Measurements from ENCODE around the gene MTCH1. TPM values are rescaled to one million over a fixed set of nuclear protein-coding genes. Genes with fewer than 3 reads are reported as not detected.

MTCH1 gene
- total RNA-seq, 2 experiments from 2014 or later: 231 to 239 TPM

DNA sequence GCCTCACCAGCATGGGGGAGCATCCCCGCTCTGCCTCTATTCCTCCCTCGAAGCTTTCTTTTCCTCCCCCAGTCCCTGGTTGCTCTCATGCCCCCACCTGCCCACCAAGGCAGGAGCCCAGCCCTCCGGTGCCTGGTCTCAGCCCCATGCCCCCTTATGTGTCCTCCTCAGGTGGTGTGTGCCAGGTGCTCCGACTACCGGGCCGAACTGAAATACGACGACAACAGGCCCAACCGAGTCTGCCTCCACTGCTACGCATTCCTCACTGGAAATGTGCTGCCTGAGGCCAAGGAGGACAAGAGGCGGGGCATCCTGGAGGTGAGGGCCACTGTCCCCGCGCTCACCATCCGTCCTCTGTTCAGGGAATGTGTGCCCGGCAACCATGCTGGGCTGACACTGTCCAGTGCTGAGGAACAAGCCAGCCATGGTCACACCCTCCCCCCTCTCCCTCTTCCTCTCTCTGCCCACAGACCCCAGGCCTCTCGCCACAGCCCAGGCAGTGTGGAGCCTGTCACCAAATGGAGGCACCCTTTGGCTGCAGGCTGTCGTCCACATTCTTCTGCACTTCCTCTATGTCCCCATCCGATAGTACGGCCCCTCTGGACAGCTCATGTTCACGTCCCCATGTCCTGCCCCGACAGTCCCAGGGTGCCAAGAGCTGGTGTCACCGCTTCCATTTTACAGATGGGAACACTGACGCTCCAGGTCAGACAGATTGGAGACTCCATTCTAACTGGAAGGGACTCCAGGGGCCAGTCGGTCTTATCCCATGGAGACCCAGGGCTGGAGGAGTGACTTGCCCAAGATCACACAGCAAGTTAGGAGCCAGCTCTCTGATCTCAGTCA is 39.8 kb upstream of the MTCH1 start:
- H3K36me3 ChIP-seq (ENCODE audit: insufficient read depth, low read length): no peaks in the 10 kb centered on the region
- H3K4me3 ChIP-seq (ENCODE audit: low read length): no peak overlapping the region
- no peak overlapping the region for H3K4me3 Mint-ChIP-seq
- no peaks in the 10 kb centered on the region for H3K27me3 Mint-ChIP-seq
- no peaks in the 10 kb centered on the region for H3K27me3 ChIP-seq (ENCODE audit: control insufficient read depth in 1 of 2, insufficient read depth in 2 of 2, low read length in 2 of 2)
- intact Hi-C loops (cut with DNase I, micrococcal nuclease): no loop called here
- CTCF ChIA-PET: interaction anchor here (1.0 to 1.1 kb wide), 2 partner anchors 10 to 25 kb away, joined by 3 read pairs; no protein-coding TSS in a partner anchor
- peaks cover 41% of the 10 kb centered on the region for H3K4me1 ChIP-seq (ENCODE audit: insufficient read depth, low read length)
- H3K9me3 Mint-ChIP-seq: peaks cover 3% of the 10 kb centered on the region
- no peak for TF ChIP-seq CTCF (IDR thresholded peaks at IDR 0.05)
- no peak overlapping the region for H3K27ac ChIP-seq (ENCODE audit: low read depth in 1 of 2, low read length in 2 of 2)
- H3K9me3 ChIP-seq (ENCODE audit: control insufficient read depth in 1 of 2, insufficient read depth in 1 of 2, low read length in 2 of 2): no peaks in the 10 kb centered on the region
- no peaks in the 10 kb centered on the region for H3K36me3 Mint-ChIP-seq (ENCODE audit: low read depth)
- ATAC-seq (ENCODE audit: poor library complexity): no peak
- POLR2A ChIA-PET: interaction anchor here (10.2 kb wide), 1 partner anchor 145 kb away, joined by 164 read pairs; the partner anchor contains the start of gene PIM1
- DNase-seq: peak in 1 of 14 experiments; percentile 15
- no peak overlapping the region for H3K27ac Mint-ChIP-seq
- peaks cover 26% of the 10 kb centered on the region for H3K4me1 Mint-ChIP-seq (ENCODE audit: low read depth)

DNA sequence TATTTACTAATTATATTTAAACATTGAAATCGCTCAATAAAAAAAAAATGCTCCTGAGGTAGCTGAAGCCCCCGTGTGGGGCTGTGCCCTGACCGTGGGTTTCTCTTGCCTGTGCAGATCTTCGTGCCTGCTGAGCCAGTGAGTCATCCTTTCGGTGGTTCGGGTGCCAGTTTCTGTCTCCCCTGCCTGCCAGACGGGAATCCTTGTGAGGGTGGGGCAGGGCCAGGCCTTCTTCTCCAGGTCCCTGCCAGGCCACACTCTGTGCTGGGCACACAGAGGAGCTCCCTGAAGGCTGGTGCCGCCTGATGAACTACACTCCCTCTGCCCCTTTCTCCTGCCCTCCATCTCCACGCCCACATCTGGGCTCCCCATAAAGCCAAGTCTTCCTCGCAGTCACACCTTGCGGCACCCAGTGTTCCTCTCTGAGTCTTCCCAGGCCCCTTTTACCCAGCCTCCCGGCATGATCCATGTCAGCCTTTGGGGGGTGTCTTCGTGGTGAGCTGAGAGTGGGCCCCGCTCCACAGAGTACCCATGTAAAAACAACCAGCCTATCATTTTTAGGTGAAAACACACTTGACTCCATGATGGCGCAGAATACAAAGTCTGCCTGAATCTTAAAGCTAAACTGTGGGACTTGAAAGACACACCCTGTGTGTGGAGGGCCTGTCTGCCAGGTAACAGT is 38.8 kb upstream of the MTCH1 start:
- intact Hi-C loops (cut with DNase I, micrococcal nuclease): no loop called here
- POLR2A ChIA-PET: interaction anchor here (10.2 kb wide), 1 partner anchor 146 kb away, joined by 164 read pairs; the partner anchor contains the start of gene PIM1

More for the DNA sequence above, 38.8 kb upstream of the MTCH1 start:
- H3K4me3 Mint-ChIP-seq: no peak overlapping the region
- no peak for ATAC-seq (ENCODE audit: poor library complexity)
- CTCF ChIA-PET: interaction anchor here (1.0 to 1.1 kb wide), 2 partner anchors 9 to 26 kb away, joined by 3 read pairs; no protein-coding TSS in a partner anchor
- no peak for TF ChIP-seq CTCF (IDR thresholded peaks at IDR 0.05)
- no peaks in the 10 kb centered on the region for H3K9me3 ChIP-seq (ENCODE audit: control insufficient read depth in 1 of 2, insufficient read depth in 1 of 2, low read length in 2 of 2)
- H3K27ac Mint-ChIP-seq: no peak overlapping the region
- H3K4me3 ChIP-seq (ENCODE audit: low read length): no peak overlapping the region
- peak in 3 of 14 experiments; percentile 33 to 46 (median 37) for DNase-seq
- H3K36me3 ChIP-seq (ENCODE audit: insufficient read depth, low read length): no peaks in the 10 kb centered on the region
- H3K27ac ChIP-seq (ENCODE audit: low read depth in 1 of 2, low read length in 2 of 2): no peak overlapping the region
- H3K36me3 Mint-ChIP-seq (ENCODE audit: low read depth): no peaks in the 10 kb centered on the region
- peaks cover 41% of the 10 kb centered on the region for H3K4me1 ChIP-seq (ENCODE audit: insufficient read depth, low read length)
- H3K4me1 Mint-ChIP-seq (ENCODE audit: low read depth): peaks cover 27% of the 10 kb centered on the region
- no peaks in the 10 kb centered on the region for H3K27me3 Mint-ChIP-seq
- H3K27me3 ChIP-seq (ENCODE audit: control insufficient read depth in 1 of 2, insufficient read depth in 2 of 2, low read length in 2 of 2): no peaks in the 10 kb centered on the region
- no peaks in the 10 kb centered on the region for H3K9me3 Mint-ChIP-seq

All from CD4-positive, alpha-beta T cell (primary cell).